ENCODE data around the gene CD36. TPM values are rescaled to one million over a fixed set of nuclear protein-coding genes. Genes with fewer than 3 reads are reported as not detected.

Gene CD36
- total and polyA plus RNA-seq, 2 donors (not counting 3 experiments of a cell fraction or from before 2014, with no cell fraction given) = 0.58 to 0.87 TPM

GRCh38 chr7:80707318-80707717 lies 68.9 kb downstream of the CD36 start:
- intact Hi-C loops (cut with micrococcal nuclease) = no loop called here
- Histone ChIP-seq H3K4me2 (ENCODE audit: insufficient read depth, low read length) (no peak overlapping the region), H4K20me1 (replicated peaks; ENCODE audit: control insufficient read depth, extremely low read depth, insufficient read depth, low read length) (no peaks in the 10 kb centered on the region), H3K9me1 (replicated peaks; ENCODE audit: control insufficient read depth, extremely low read depth, insufficient read depth, low read length) (no peaks in the 10 kb centered on the region), H3K79me2 (ENCODE audit: control insufficient read depth, insufficient read depth, low read length) (no peaks in the 10 kb centered on the region), H3K36me3 (ENCODE audit: control insufficient read depth in 2 of 2, extremely low read depth in 1 of 2, insufficient read depth in 2 of 2, low read length in 2 of 2) (no peaks in the 10 kb centered on the region), H3K4me3 (replicated peaks in 1 of 3; ENCODE audit: insufficient read depth in 1 of 3, low read depth in 1 of 3, low read length in 3 of 3) (no peak overlapping the region), H3K27me3 (ENCODE audit: control insufficient read depth in 2 of 2, insufficient read depth in 2 of 2, low read length in 2 of 2) (peaks cover 4 to 9% of the 10 kb centered on the region in 2 experiments), H3K27ac (ENCODE audit: insufficient read depth, low read depth, low read length) (no peak overlapping the region), H2AFZ (ENCODE audit: low read depth, low read length) (no peak overlapping the region), H3K9me3 (replicated peaks; ENCODE audit: control insufficient read depth, insufficient read depth, low read length) (no peaks in the 10 kb centered on the region), H3K4me1 (ENCODE audit: control insufficient read depth, extremely low read depth, insufficient read depth, low read length) (no peaks in the 10 kb centered on the region), H3K9ac (replicated peaks; ENCODE audit: extremely low read depth, insufficient read depth, low read length) (no peak overlapping the region)
- ChIA-PET CTCF (no interaction called here), POLR2A (no interaction called here)
- TF ChIP-seq CTCF (IDR thresholded peaks at IDR 0.05; ENCODE audit: extremely low read depth in 1 of 2, insufficient read depth in 1 of 2, low read depth in 1 of 2, low read length in 2 of 2) (no peak), POLR2A (IDR thresholded peaks at IDR 0.05; ENCODE audit: low read depth, low read length) (no peak), GATA2 (IDR thresholded peaks at IDR 0.05; ENCODE audit: insufficient read depth, insufficient read length, low read depth, low read length) (no peak), JUN (IDR thresholded peaks at IDR 0.05; ENCODE audit: borderline replicate concordance, insufficient read depth, insufficient read length, low read depth) (no peak), MYC (IDR thresholded peaks at IDR 0.05; ENCODE audit: low read depth, low read length) (no peak), FOS (IDR thresholded peaks at IDR 0.05; ENCODE audit: borderline replicate concordance, insufficient read depth, low read length) (no peak), EZH2 (IDR thresholded peaks at IDR 0.05; ENCODE audit: borderline replicate concordance, low read depth, low read length, severe bottlenecking) (no peak)
- DNase-seq (ENCODE audit: low read depth, low spot score) (no peak), FAIRE-seq (no peak)
- dilution Hi-C loops (cut with MboI; ENCODE audit: extremely low pct_ligation_motif_present, low sequenced_read_pairs) = no loop called here
- no TSS peak for BruUV-seq (replicated peaks)

GRCh38 chr7:80708123-80708522 lies 69.7 kb downstream of the CD36 start:
- H2AFZ ChIP-seq (ENCODE audit: low read depth, low read length) = no peak overlapping the region
- TF ChIP-seq EZH2 (IDR thresholded peaks at IDR 0.05; ENCODE audit: borderline replicate concordance, low read depth, low read length, severe bottlenecking) (no peak), FOS (IDR thresholded peaks at IDR 0.05; ENCODE audit: borderline replicate concordance, insufficient read depth, low read length) (no peak), POLR2AphosphoS5 (IDR thresholded peaks at IDR 0.05; ENCODE audit: insufficient read depth, low read depth, low read length) (no peak), JUN (IDR thresholded peaks at IDR 0.05; ENCODE audit: borderline replicate concordance, insufficient read depth, insufficient read length, low read depth) (no peak), MYC (IDR thresholded peaks at IDR 0.05; ENCODE audit: low read depth, low read length) (no peak)
- no peaks in the 10 kb centered on the region for H3K36me3 ChIP-seq (ENCODE audit: control insufficient read depth in 2 of 2, extremely low read depth in 1 of 2, insufficient read depth in 2 of 2, low read length in 2 of 2)
- no peaks in the 10 kb centered on the region for H3K79me2 ChIP-seq (ENCODE audit: control insufficient read depth, insufficient read depth, low read length)
- no peaks in the 10 kb centered on the region for H3K9me3 ChIP-seq (replicated peaks; ENCODE audit: control insufficient read depth, insufficient read depth, low read length)
- H3K4me1 ChIP-seq (ENCODE audit: control insufficient read depth, extremely low read depth, insufficient read depth, low read length) = no peaks in the 10 kb centered on the region
- H3K9ac ChIP-seq (replicated peaks; ENCODE audit: extremely low read depth, insufficient read depth, low read length) = no peak overlapping the region
- POLR2A ChIA-PET = no interaction called here
- no peak overlapping the region for H3K27ac ChIP-seq (ENCODE audit: insufficient read depth, low read depth, low read length)
- no peaks in the 10 kb centered on the region for H4K20me1 ChIP-seq (replicated peaks; ENCODE audit: control insufficient read depth, extremely low read depth, insufficient read depth, low read length)
- H3K4me3 ChIP-seq (replicated peaks in 1 of 3; ENCODE audit: insufficient read depth in 1 of 3, low read depth in 1 of 3, low read length in 3 of 3) = no peak overlapping the region
- H3K9me1 ChIP-seq (replicated peaks; ENCODE audit: control insufficient read depth, extremely low read depth, insufficient read depth, low read length) = no peaks in the 10 kb centered on the region
- no TSS peak for BruUV-seq (replicated peaks)
- dilution Hi-C loops (cut with MboI; ENCODE audit: extremely low pct_ligation_motif_present, low sequenced_read_pairs) = no loop called here
- no peak overlapping the region for H3K4me2 ChIP-seq (ENCODE audit: insufficient read depth, low read length)
- intact Hi-C loops (cut with micrococcal nuclease) = no loop called here
- peaks cover 3 to 9% of the 10 kb centered on the region in 2 experiments for H3K27me3 ChIP-seq (ENCODE audit: control insufficient read depth in 2 of 2, insufficient read depth in 2 of 2, low read length in 2 of 2)
- CTCF ChIA-PET = no interaction called here
- FAIRE-seq = no peak
- no peak for DNase-seq (ENCODE audit: low read depth, low spot score)
